ENCODE results near the gene FSD2. TPM values are rescaled to one million over a fixed set of nuclear protein-coding genes. Genes with fewer than 3 reads are reported as not detected.

Gene FSD2
- total RNA-seq (2021), result not detected in 2 replicates
- Bru-seq, nascent RNA, result percentile 9 among the genes with signal in this experiment
- not detected for BruChase-seq, experiment 1, labeled RNA remaining after a 2-hour chase
- not detected for BruChase-seq, experiment 2, labeled RNA remaining after a 6-hour chase
- long read RNA-seq, partial matches to known transcripts, result 0 of 4 reads
- long read RNA-seq, other reads (novel, unspliced or antisense), result 4 of 4 reads

GRCh38 chr15:82805994-82806406, at the start of gene FSD2:
Gene FSD2, minus strand, starts transcription at chr15:82806069. Its CDS starts 18,679 bp downstream, at chr15:82787390.
- no peaks in the 10 kb centered on the region for H3K36me3 ChIP-seq (ENCODE audit: insufficient read depth, low read length, poor library complexity, severe bottlenecking)
- no peaks in the 10 kb centered on the region for H3K27me3 ChIP-seq (replicated peaks; ENCODE audit: insufficient read depth, low read depth, low read length, poor library complexity)
- ChIA-PET CTCF (no interaction called here), POLR2A (ENCODE audit: low non-redundant PET) (no interaction called here)
- TF ChIP-seq EZH2 (IDR thresholded peaks at IDR 0.05; ENCODE audit: borderline replicate concordance, low read depth, low read length, poor library complexity, severe bottlenecking) (no peak), CTCF (conservative IDR thresholded peaks at IDR 0.05; ENCODE audit: low read depth, low read length) (no peak)
- no peak within 1 kb of the TSS for H3K27ac ChIP-seq (ENCODE audit: low read depth, low read length, poor library complexity, severe bottlenecking)
- no TSS peak for BruUV-seq (replicated peaks)
- H3K9me3 ChIP-seq (ENCODE audit: low read depth, low read length, poor library complexity, severe bottlenecking), result no peaks in the 10 kb centered on the region
- no peak for DNase-seq (ENCODE audit: low spot score)
- no peak within 1 kb of the TSS for H3K4me3 ChIP-seq (ENCODE audit: low read depth, low read length, poor library complexity, severe bottlenecking)
- no peaks in the 10 kb centered on the region for H3K4me1 ChIP-seq (ENCODE audit: insufficient read depth, low read length, poor library complexity, severe bottlenecking)
- intact Hi-C loops (cut with micrococcal nuclease; ENCODE audit: unreplicated experiment), result no loop called here

- Histone ChIP-seq H3K4me3 (ENCODE audit: low read depth, low read length, poor library complexity, severe bottlenecking) (no peak overlapping the region), H3K27me3 (replicated peaks; ENCODE audit: insufficient read depth, low read depth, low read length, poor library complexity) (no peaks in the 10 kb centered on the region), H3K36me3 (ENCODE audit: insufficient read depth, low read length, poor library complexity, severe bottlenecking) (no peaks in the 10 kb centered on the region), H3K27ac (ENCODE audit: low read depth, low read length, poor library complexity, severe bottlenecking) (no peak overlapping the region), H3K9me3 (ENCODE audit: low read depth, low read length, poor library complexity, severe bottlenecking) (no peaks in the 10 kb centered on the region), H3K4me1 (ENCODE audit: insufficient read depth, low read length, poor library complexity, severe bottlenecking) (peaks cover 18% of the 10 kb centered on the region)
- DNase-seq (ENCODE audit: low spot score), result no peak
- ChIA-PET POLR2A (ENCODE audit: low non-redundant PET) (no interaction called here), CTCF (no interaction called here)
- TF ChIP-seq EZH2 (IDR thresholded peaks at IDR 0.05; ENCODE audit: borderline replicate concordance, low read depth, low read length, poor library complexity, severe bottlenecking), result no peak
- TF ChIP-seq CTCF (conservative IDR thresholded peaks at IDR 0.05; ENCODE audit: low read depth, low read length), result no peak
- intact Hi-C loops (cut with micrococcal nuclease; ENCODE audit: unreplicated experiment), result loop anchor here (5.0 kb wide), 1 partner anchor 133 kb away; the partner anchor contains the start of gene RAMAC
- BruUV-seq (replicated peaks), result no TSS peak
Observed at GRCh38 chr15:82854554-82854953, 48.7 kb upstream of the FSD2 start.

- Histone ChIP-seq H3K36me3 (ENCODE audit: insufficient read depth, low read length, poor library complexity, severe bottlenecking) (no peaks in the 10 kb centered on the region), H3K4me3 (ENCODE audit: low read depth, low read length, poor library complexity, severe bottlenecking) (no peak overlapping the region), H3K27me3 (replicated peaks; ENCODE audit: insufficient read depth, low read depth, low read length, poor library complexity) (no peaks in the 10 kb centered on the region), H3K27ac (ENCODE audit: low read depth, low read length, poor library complexity, severe bottlenecking) (no peak overlapping the region), H3K9me3 (ENCODE audit: low read depth, low read length, poor library complexity, severe bottlenecking) (no peaks in the 10 kb centered on the region), H3K4me1 (ENCODE audit: insufficient read depth, low read length, poor library complexity, severe bottlenecking) (peaks cover 18% of the 10 kb centered on the region)
- intact Hi-C loops (cut with micrococcal nuclease; ENCODE audit: unreplicated experiment), result loop anchor here (5.0 kb wide), 1 partner anchor 134 kb away; the partner anchor contains the start of gene RAMAC
- DNase-seq (ENCODE audit: low spot score), result peak; percentile 27
- TF ChIP-seq EZH2 (IDR thresholded peaks at IDR 0.05; ENCODE audit: borderline replicate concordance, low read depth, low read length, poor library complexity, severe bottlenecking) (no peak), CTCF (conservative IDR thresholded peaks at IDR 0.05; ENCODE audit: low read depth, low read length) (no peak)
- BruUV-seq (replicated peaks), result no TSS peak
- ChIA-PET CTCF (no interaction called here), POLR2A (ENCODE audit: low non-redundant PET) (no interaction called here)
Observed at GRCh38 chr15:82852941-82853561, 47.2 kb upstream of the FSD2 start.
